IMR-90 (cell line): ENCODE measurements around the gene USP24. TPM values are rescaled to one million over a fixed set of nuclear protein-coding genes. Genes with fewer than 3 reads are reported as not detected.

Source experiments
- ATAC-seq: fragments of 200-7000 bp; cut with Tn5 transposase; 2 replicates; pipeline ENCODE4 v1.9.1; 2020; ENCODE audit warnings: low read depth, mild to moderate bottlenecking, moderate library complexity
- BruUV-seq: library from RNA; stranded (reverse); fragments of 400-500 nt; replicated peaks from 2 replicates; lab custom pipeline; 2021; lab: Mats Ljungman, UMichigan
- CTCF ChIA-PET: fragments of 300-600 bp; formaldehyde crosslinking; extraction: SDS; loops from one replicate; lab custom pipeline; 2021; ENCODE audit warnings: antibody characterized with exemption; lab: Yijun Ruan, JAX
- POLR2A ChIA-PET: fragments of 300-600 bp; sonication (Branson Sonifier 250); formaldehyde crosslinking; loops from one replicate; lab custom pipeline; 2022; ENCODE audit warnings: antibody characterized with exemption; ENCODE audit not compliant: unreplicated experiment; lab: Charles Lee
- DNase-seq: peaks from one replicate; pipeline ENCODE4 v3.0.0; 2013
- H2AFZ ChIP-seq: replicated peaks from 2 replicates; pipeline ENCODE3; 2013; ENCODE audit warnings: low read length, mild to moderate bottlenecking; ENCODE audit not compliant: poor library complexity
- H2AK5ac ChIP-seq: 2 replicates; pipeline ENCODE4 v1.6.1; 2013; ENCODE audit warnings: low read depth, low read length, inconsistent platforms
- H2AK9ac ChIP-seq: replicated peaks from 2 replicates; pipeline ENCODE3; 2013; ENCODE audit warnings: mild to moderate bottlenecking, low read depth, low read length, moderate library complexity; ENCODE audit not compliant: poor library complexity
- H2BK120ac ChIP-seq: 2 replicates; pipeline ENCODE4 v1.6.1; 2013; ENCODE audit warnings: low read depth, low read length, inconsistent platforms
- H2BK15ac ChIP-seq: 3 replicates; pipeline ENCODE4 v1.6.1; 2013; ENCODE audit warnings: low read depth, low read length, inconsistent platforms
- H2BK20ac ChIP-seq: 2 replicates; pipeline ENCODE4 v1.6.1; 2013; ENCODE audit warnings: low read depth, mild to moderate bottlenecking, inconsistent platforms, low read length, moderate library complexity
- H2BK5ac ChIP-seq: 2 replicates; pipeline ENCODE4 v1.6.1; 2013; ENCODE audit warnings: mild to moderate bottlenecking, low read depth, low read length, inconsistent platforms; ENCODE audit not compliant: poor library complexity, severe bottlenecking
- H3K14ac ChIP-seq: replicated peaks from 2 replicates; pipeline ENCODE4 v1.6.1; 2013; ENCODE audit warnings: low read depth, low read length, inconsistent platforms
- H3K18ac ChIP-seq: 2 replicates; pipeline ENCODE4 v1.6.1; 2013; ENCODE audit warnings: low read depth, low read length, control low read depth
- H3K23ac ChIP-seq: 2 replicates; pipeline ENCODE4 v1.6.1; 2013; ENCODE audit warnings: low read depth, low read length, inconsistent platforms
- H3K27ac ChIP-seq: 2 replicates; pipeline ENCODE4 v1.5.1; 2013; ENCODE audit warnings: mild to moderate bottlenecking, control low read depth, low read length; ENCODE audit not compliant: insufficient read depth
- H3K27me3 ChIP-seq: 2 replicates; pipeline ENCODE4 v1.6.1; 2013; ENCODE audit warnings: low read length; ENCODE audit not compliant: control insufficient read depth, insufficient read depth
- H3K36me3 ChIP-seq: 2 replicates; pipeline ENCODE4 v1.6.1; 2013; ENCODE audit warnings: low read length, mixed read lengths; ENCODE audit not compliant: control insufficient read depth, insufficient read depth
- H3K4ac ChIP-seq: 2 replicates; pipeline ENCODE4 v1.6.1; 2013; ENCODE audit warnings: low read depth, low read length, inconsistent platforms
- H3K4me1 ChIP-seq: 2 replicates; pipeline ENCODE4 v1.6.1; 2013; ENCODE audit warnings: low read length, mixed read lengths; ENCODE audit not compliant: control insufficient read depth, insufficient read depth
- H3K4me2 ChIP-seq: 2 replicates; pipeline ENCODE4 v1.6.1; 2013; ENCODE audit warnings: low read depth, mild to moderate bottlenecking, control low read depth, low read length, moderate library complexity
- H3K4me3 ChIP-seq: 2 replicates; pipeline ENCODE4 v1.5.1; 2013; ENCODE audit warnings: low read depth, mild to moderate bottlenecking, control low read depth, low read length, moderate library complexity; ENCODE audit not compliant: insufficient read depth
- H3K56ac ChIP-seq: 2 replicates; pipeline ENCODE4 v1.6.1; 2013; ENCODE audit warnings: low read length, inconsistent platforms; ENCODE audit not compliant: insufficient read depth; ENCODE audit errors: extremely low read depth
- H3K79me1 ChIP-seq, 2 experiments: 2 replicates each; pipeline ENCODE4 v1.6.1; 2013; ENCODE audit warnings: low read length in 2 of 2, inconsistent platforms in 1 of 2, low read depth in 1 of 2
- H3K9ac ChIP-seq: 2 replicates; pipeline ENCODE4 v1.6.1; 2013; ENCODE audit warnings: low read depth, low read length, control low read depth
- H3K9me1 ChIP-seq: 2 replicates; pipeline ENCODE4 v1.6.1; 2013; ENCODE audit warnings: low read length, inconsistent platforms; ENCODE audit not compliant: insufficient read depth
- H3K9me3 ChIP-seq: 2 replicates; pipeline ENCODE4 v1.6.1; 2013; ENCODE audit warnings: low read length; ENCODE audit not compliant: control insufficient read depth, insufficient read depth
- H4K20me1 ChIP-seq: 2 replicates; pipeline ENCODE4 v1.6.1; 2013; ENCODE audit warnings: low read length, inconsistent platforms; ENCODE audit not compliant: insufficient read depth
- H4K5ac ChIP-seq: 2 replicates; pipeline ENCODE4 v1.6.1; 2013; ENCODE audit warnings: mild to moderate bottlenecking, low read depth, low read length, control low read depth
- H4K8ac ChIP-seq, 2 experiments: 2 replicates each; pipeline ENCODE4 v1.6.1; 2013; ENCODE audit warnings: low read depth in 2 of 2, low read length in 2 of 2, control low read depth in 1 of 2, inconsistent platforms in 1 of 2
- H4K91ac ChIP-seq: 2 replicates; pipeline ENCODE4 v1.6.1; 2013; ENCODE audit warnings: low read depth, low read length, inconsistent platforms; ENCODE audit not compliant: insufficient read depth
- CEBPB ChIP-seq: IDR thresholded peaks from 2 replicates; pipeline ENCODE4 v1.6.1; 2012; ENCODE audit warnings: low read depth, low read length, improper control_type of control experiment
- CTCF ChIP-seq: conservative IDR thresholded peaks from 2 replicates; pipeline ENCODE4 v1.5.1; 2012; ENCODE audit warnings: mild to moderate bottlenecking, low read depth, low read length, improper control_type of control experiment
- MAFK ChIP-seq: IDR thresholded peaks from 2 replicates; pipeline ENCODE4 v1.6.1; 2012; ENCODE audit warnings: low read depth, low read length, improper control_type of control experiment
- MAZ ChIP-seq: IDR thresholded peaks from 2 replicates; pipeline ENCODE4 v1.6.1; 2012; ENCODE audit warnings: low read depth, mild to moderate bottlenecking, low read length, improper control_type of control experiment, moderate library complexity, borderline replicate concordance
- RAD21 ChIP-seq: IDR thresholded peaks from 2 replicates; pipeline ENCODE4 v1.6.1; 2012; ENCODE audit warnings: low read length, improper control_type of control experiment
- RFX5 ChIP-seq: IDR thresholded peaks from 2 replicates; pipeline ENCODE4 v1.8.0; 2012; ENCODE audit warnings: low read depth, mild to moderate bottlenecking, low read length, moderate library complexity
- SMC3 ChIP-seq: fragments of 150-350 bp; IDR thresholded peaks from 2 replicates; pipeline ENCODE4 v1.6.1; 2016; ENCODE audit warnings: low read depth, mild to moderate bottlenecking, antibody characterized with exemption, low read length, moderate library complexity
- WGBS, 2 experiments: methylation state at CpG; one replicate each; pipeline versions ENCODE4 v1.1.5 to v1.1.7; 2013; ENCODE audit warnings: missing lambda C conversion rate in 2 of 2; ENCODE audit not compliant: insufficient read length in 1 of 2; ENCODE audit errors: extremely low coverage in 2 of 2; 5-methylcytosine and 5-hydroxymethylcytosine counted together
- dilution Hi-C: fragments of 300-500 bp; cut with HindIII; formaldehyde crosslinking; loops from one replicate; pipeline ENCODE4 v1.14.3; 2018; ENCODE audit warnings: low sequenced_read_pairs; ENCODE audit not compliant: unreplicated experiment
- in situ Hi-C: fragments of 300-500 bp; cut with MboI; formaldehyde crosslinking; loops from 3 replicates; pipeline ENCODE4 v1.14.3; 2019; ENCODE audit warnings: low sequenced_read_pairs, inconsistent platforms, mixed read lengths
- intact Hi-C: fragments of 100-400 bp; cut with micrococcal nuclease; formaldehyde crosslinking; loops from 2 replicates; pipeline ENCODE4 v1.10.0; 2022
- polyA plus RNA-seq, 3 experiments: library from polyadenylated mRNA; depleted of rRNA; stranded (reverse); fragments of >200 nt; gene quantifications; 2 replicates each; pipeline ENCODE4 v1.2.3, GENCODE V29; 2012; ENCODE audit warnings: low replicate concordance in 1 of 3
- total RNA-seq: library from RNA; depleted of rRNA; stranded (reverse); fragments of >200 nt; gene quantifications from 2 replicates; pipeline ENCODE4 v1.2.3, GENCODE V29; 2012
- TF ChIP-seq, protein P1 (sequence below): fragments of 150-350 bp; IDR thresholded peaks from 2 replicates; pipeline ENCODE4 v1.6.1; 2017; ENCODE audit warnings: mild to moderate bottlenecking, antibody characterized with exemption, low read length, low read depth
- TF ChIP-seq, protein P2 (sequence below): fragments of 150-350 bp; IDR thresholded peaks from 2 replicates; pipeline ENCODE4 v1.6.1; 2016; ENCODE audit warnings: low read depth, mild to moderate bottlenecking, low read length, moderate library complexity, borderline replicate concordance

The USP24 gene
- total and polyA plus RNA-seq, 2 of the 4 experiments (the other 2 are of a cell fraction) = 8.4 to 36.7 TPM

DNA sequence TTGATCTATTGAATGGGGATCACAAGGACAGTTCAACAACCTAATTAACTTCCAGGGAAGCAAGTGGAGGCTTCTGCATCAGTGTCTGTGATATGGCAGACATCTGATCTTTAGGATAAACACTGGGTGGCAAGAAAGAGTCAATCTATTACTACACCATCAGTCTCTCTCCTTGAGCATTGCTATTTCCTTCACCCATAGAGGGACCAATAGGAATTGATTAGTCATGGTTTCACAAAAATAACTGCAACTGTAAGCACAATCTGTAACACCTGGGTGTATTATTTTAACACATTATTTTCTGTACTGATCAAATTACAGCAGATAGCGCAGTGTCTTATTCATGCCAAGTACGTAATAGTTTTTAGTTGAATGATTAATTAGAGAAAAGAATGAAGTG, 50.3 kb downstream of the USP24 start:
- Histone ChIP-seq H4K91ac (no peak overlapping the region), H3K4ac (no peak overlapping the region), H3K36me3 (peaks cover 14% of the 10 kb centered on the region), H3K9me3 (no peaks in the 10 kb centered on the region), H3K27ac (no peak overlapping the region), H3K18ac (no peak overlapping the region), H2AFZ (no peak overlapping the region), H3K56ac (no peak overlapping the region), H3K4me3 (no peak overlapping the region), H4K20me1 (no peaks in the 10 kb centered on the region; the same call in 1 of the 2 replicates), H3K4me1 (no peaks in the 10 kb centered on the region; the same call in 1 of the 2 replicates), H3K9ac (no peak overlapping the region), H3K14ac (no peak overlapping the region), H4K5ac (no peak overlapping the region), H2BK5ac (no peak overlapping the region), H2AK5ac (no peak overlapping the region), H3K27me3 (no peaks in the 10 kb centered on the region), H3K9me1 (peaks cover 2% of the 10 kb centered on the region), H2BK20ac (no peak overlapping the region), H3K4me2 (no peak overlapping the region), H2BK15ac (no peak overlapping the region), H2BK120ac (no peak overlapping the region), H3K23ac (no peak overlapping the region), H3K79me1 (peaks cover 5 to 22% of the 10 kb centered on the region in 2 experiments; a peak in 3 of 4 replicates), H4K8ac (no peak overlapping the region), H2AK9ac (no peak overlapping the region)
- POLR2A ChIA-PET = no interaction called here
- DNase-seq (no peak), ATAC-seq (no peak)
- TF ChIP-seq, protein P1, sequence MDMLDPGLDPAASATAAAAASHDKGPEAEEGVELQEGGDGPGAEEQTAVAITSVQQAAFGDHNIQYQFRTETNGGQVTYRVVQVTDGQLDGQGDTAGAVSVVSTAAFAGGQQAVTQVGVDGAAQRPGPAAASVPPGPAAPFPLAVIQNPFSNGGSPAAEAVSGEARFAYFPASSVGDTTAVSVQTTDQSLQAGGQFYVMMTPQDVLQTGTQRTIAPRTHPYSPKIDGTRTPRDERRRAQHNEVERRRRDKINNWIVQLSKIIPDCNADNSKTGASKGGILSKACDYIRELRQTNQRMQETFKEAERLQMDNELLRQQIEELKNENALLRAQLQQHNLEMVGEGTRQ = no peak
- TF ChIP-seq SMC3 (no peak), RAD21 (no peak), MAFK (0 out of 2 replicates have a peak, but pooled peaks have one; percentile 12), RFX5 (no peak), CEBPB (no peak), MAZ (no peak), CTCF (no peak)
- TF ChIP-seq, protein P2, sequence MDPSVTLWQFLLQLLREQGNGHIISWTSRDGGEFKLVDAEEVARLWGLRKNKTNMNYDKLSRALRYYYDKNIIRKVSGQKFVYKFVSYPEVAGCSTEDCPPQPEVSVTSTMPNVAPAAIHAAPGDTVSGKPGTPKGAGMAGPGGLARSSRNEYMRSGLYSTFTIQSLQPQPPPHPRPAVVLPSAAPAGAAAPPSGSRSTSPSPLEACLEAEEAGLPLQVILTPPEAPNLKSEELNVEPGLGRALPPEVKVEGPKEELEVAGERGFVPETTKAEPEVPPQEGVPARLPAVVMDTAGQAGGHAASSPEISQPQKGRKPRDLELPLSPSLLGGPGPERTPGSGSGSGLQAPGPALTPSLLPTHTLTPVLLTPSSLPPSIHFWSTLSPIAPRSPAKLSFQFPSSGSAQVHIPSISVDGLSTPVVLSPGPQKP = no peak
- in situ Hi-C loops = no loop called here
- CTCF ChIA-PET = no interaction called here
- WGBS, 2 experiments = no CpG with 5 or more reads among the region's 2 CpGs
- BruUV-seq = no TSS peak
- intact Hi-C loops = loop anchor here (5.0 kb wide), 2 partner anchors 37 to 112 kb away; no protein-coding TSS in a partner anchor
- dilution Hi-C loops = no loop called here
